Glutamatergic neuron (in vitro differentiated cells): ENCODE measurements around the gene NEK6. TPM values are rescaled to one million over a fixed set of nuclear protein-coding genes. Genes with fewer than 3 reads are reported as not detected.

Source experiments
- DNase-seq: peaks from one replicate; pipeline ENCODE4 v3.0.0; 2022
- H3K27ac Mint-ChIP-seq: one replicate; pipeline ENCODE4 v1.8.0; 2020; ENCODE audit warnings: mild to moderate bottlenecking, mixed read lengths, inconsistent platforms; ENCODE audit not compliant: unreplicated experiment
- H3K27me3 Mint-ChIP-seq: one replicate; pipeline ENCODE4 v1.8.0; 2020; ENCODE audit warnings: mild to moderate bottlenecking, moderate library complexity, mixed read lengths, inconsistent platforms; ENCODE audit not compliant: unreplicated experiment
- H3K36me3 Mint-ChIP-seq: one replicate; pipeline ENCODE4 v1.8.0; 2020; ENCODE audit warnings: mild to moderate bottlenecking, mixed read lengths, inconsistent platforms; ENCODE audit not compliant: unreplicated experiment
- H3K4me1 Mint-ChIP-seq: one replicate; pipeline ENCODE4 v1.8.0; 2020; ENCODE audit warnings: mild to moderate bottlenecking, low read depth, mixed read lengths, inconsistent platforms; ENCODE audit not compliant: unreplicated experiment
- H3K4me3 Mint-ChIP-seq: one replicate; pipeline ENCODE4 v1.8.0; 2020; ENCODE audit warnings: mild to moderate bottlenecking, mixed read lengths, inconsistent platforms; ENCODE audit not compliant: unreplicated experiment
- H3K9me3 Mint-ChIP-seq: one replicate; pipeline ENCODE4 v1.8.0; 2020; ENCODE audit warnings: mild to moderate bottlenecking, moderate library complexity, mixed read lengths, inconsistent platforms; ENCODE audit not compliant: unreplicated experiment
- CTCF ChIP-seq: fragments of 200-600 bp; sonication (generic); IDR thresholded peaks from one replicate; pipeline ENCODE4 v1.5.0; 2021; ENCODE audit not compliant: partially characterized antibody, unreplicated experiment
- total RNA-seq: library from RNA; stranded (reverse); fragmentation: NEBNext Ultra II Directional; extraction: Animal tissue kit (Norgen Biotek cat#: 25700); gene quantifications from one replicate; pipeline ENCODE4 v1.2.1, GENCODE V29; 2021; ENCODE audit not compliant: unreplicated experiment

NEK6 gene
- total RNA-seq, 1 donor from 2014 or later, result 5.4 TPM

- no peak overlapping the region for H3K4me3 Mint-ChIP-seq
- H3K27me3 Mint-ChIP-seq, result peaks cover 13% of the 10 kb centered on the region
- no peak overlapping the region for H3K27ac Mint-ChIP-seq
- H3K4me1 Mint-ChIP-seq, result peaks cover 50% of the 10 kb centered on the region
- TF ChIP-seq CTCF, result no peak
- no peak for DNase-seq
- H3K9me3 Mint-ChIP-seq, result peaks cover 12% of the 10 kb centered on the region
- no peaks in the 10 kb centered on the region for H3K36me3 Mint-ChIP-seq
Measured at GRCh38 chr9:124355039-124355940, 97.5 kb downstream of the NEK6 start.

- DNase-seq, result no peak
- H3K4me1 Mint-ChIP-seq, result peaks cover 50% of the 10 kb centered on the region
- TF ChIP-seq CTCF, result no peak
- H3K27me3 Mint-ChIP-seq, result peaks cover 8% of the 10 kb centered on the region
- no peak overlapping the region for H3K4me3 Mint-ChIP-seq
- peak overlapping the region; percentile 44 for H3K27ac Mint-ChIP-seq
- peaks cover 10% of the 10 kb centered on the region for H3K9me3 Mint-ChIP-seq
- H3K36me3 Mint-ChIP-seq, result no peaks in the 10 kb centered on the region
Measured at GRCh38 chr9:124355941-124356744, 98.4 kb downstream of the NEK6 start.

GRCh38 chr9:124356745-124357390 is 99.1 kb downstream of the NEK6 start:
- Mint-ChIP-seq H3K9me3 (peaks cover 7% of the 10 kb centered on the region), H3K27ac (no peak overlapping the region), H3K4me3 (no peak overlapping the region), H3K27me3 (peaks cover 8% of the 10 kb centered on the region), H3K4me1 (peaks cover 47% of the 10 kb centered on the region), H3K36me3 (no peaks in the 10 kb centered on the region)
- TF ChIP-seq CTCF, result no peak
- no peak for DNase-seq

GRCh38 chr9:124357721-124358361 is 100.1 kb downstream of the NEK6 start:
- peak overlapping the region; percentile 62 for H3K27ac Mint-ChIP-seq
- H3K4me1 Mint-ChIP-seq, result peaks cover 49% of the 10 kb centered on the region
- peaks cover 7% of the 10 kb centered on the region for H3K9me3 Mint-ChIP-seq
- peaks cover 8% of the 10 kb centered on the region for H3K27me3 Mint-ChIP-seq
- H3K4me3 Mint-ChIP-seq, result no peak overlapping the region
- no peaks in the 10 kb centered on the region for H3K36me3 Mint-ChIP-seq
- no peak for DNase-seq
- TF ChIP-seq CTCF, result no peak
